HepG2 (cell line): ENCODE data around the gene RPLP2. TPM values are rescaled to one million over a fixed set of nuclear protein-coding genes. Genes with fewer than 3 reads are reported as not detected.

Experiments used
- BCL6 ChIP-seq: IDR thresholded peaks from 2 replicates; pipeline ENCODE4 v1.6.1; 2016; ENCODE audit warnings: missing genetic modification reagents, missing compliant biosample characterization
- DRAP1 ChIP-seq: IDR thresholded peaks from 2 replicates; pipeline ENCODE4 v1.6.1; 2016; ENCODE audit warnings: missing genetic modification reagents, missing compliant biosample characterization
- GLMP ChIP-seq: sonication (generic); formaldehyde crosslinking; IDR thresholded peaks from 2 replicates; pipeline ENCODE4 v1.9.0; 2021; ENCODE audit warnings: missing genetic modification reagents, mild to moderate bottlenecking, borderline replicate concordance
- HNRNPUL1 ChIP-seq: fragments of 200-400 bp; formaldehyde crosslinking; IDR thresholded peaks from 2 replicates; pipeline ENCODE4 v1.6.1; 2017; ENCODE audit warnings: low read depth, mild to moderate bottlenecking, low read length, moderate library complexity
- JUNB ChIP-seq: sonication (generic); formaldehyde crosslinking; IDR thresholded peaks from 2 replicates; pipeline ENCODE4 v1.8.0; 2022; ENCODE audit warnings: missing genetic modification reagents, mild to moderate bottlenecking, borderline replicate concordance
- KDM1A ChIP-seq: IDR thresholded peaks from 2 replicates; pipeline ENCODE4 v1.6.1; 2016; ENCODE audit warnings: missing compliant biosample characterization
- KDM6A ChIP-seq: IDR thresholded peaks from 2 replicates; pipeline ENCODE4 v1.6.1; 2016; ENCODE audit warnings: low read depth
- PAWR ChIP-seq: sonication (generic); formaldehyde crosslinking; IDR thresholded peaks from 2 replicates; pipeline ENCODE4 v1.4.0; 2020; ENCODE audit warnings: missing genetic modification reagents, mild to moderate bottlenecking, borderline replicate concordance
- PHB2 ChIP-seq: fragments of 450-650 bp; IDR thresholded peaks from 2 replicates; pipeline ENCODE4 v1.6.1; 2018; ENCODE audit not compliant: partially characterized antibody
- SNAPC4 ChIP-seq: sonication (generic); formaldehyde crosslinking; IDR thresholded peaks from 2 replicates; pipeline ENCODE4 v1.4.0; 2020; ENCODE audit warnings: mild to moderate bottlenecking, missing genetic modification reagents
- SRSF4 ChIP-seq: fragments of 200-400 bp; formaldehyde crosslinking; IDR thresholded peaks from one replicate; pipeline ENCODE4 v1.6.1; 2018; ENCODE audit warnings: mild to moderate bottlenecking, low read depth, low read length, moderate library complexity; ENCODE audit not compliant: poor library complexity, severe bottlenecking
- TARDBP ChIP-seq: sonication (generic); formaldehyde crosslinking; IDR thresholded peaks from 2 replicates; pipeline ENCODE4 v1.8.0; 2022; ENCODE audit warnings: mild to moderate bottlenecking, missing genetic modification reagents
- TP53 ChIP-seq: sonication (generic); formaldehyde crosslinking; conservative IDR thresholded peaks from 2 replicates; pipeline ENCODE4 v1.4.0; 2020; ENCODE audit warnings: missing genetic modification reagents
- ZNF597 ChIP-seq: sonication (generic); formaldehyde crosslinking; IDR thresholded peaks from 2 replicates; pipeline ENCODE4 v1.5.0; 2020; ENCODE audit warnings: missing genetic modification reagents
- ZNF616 ChIP-seq: sonication (generic); formaldehyde crosslinking; IDR thresholded peaks from 2 replicates; pipeline ENCODE4 v1.5.0; 2020; ENCODE audit warnings: low read depth, mild to moderate bottlenecking, missing genetic modification reagents
- ZNF710 ChIP-seq: sonication (generic); formaldehyde crosslinking; IDR thresholded peaks from 2 replicates; pipeline ENCODE4 v1.5.0; 2020; ENCODE audit warnings: mild to moderate bottlenecking, missing genetic modification reagents, borderline replicate concordance
- ZNF784 ChIP-seq: sonication (generic); formaldehyde crosslinking; IDR thresholded peaks from 2 replicates; pipeline ENCODE4 v1.5.1; 2020; ENCODE audit warnings: missing genetic modification reagents, mild to moderate bottlenecking, borderline replicate concordance
- ZNF878 ChIP-seq: sonication (generic); formaldehyde crosslinking; IDR thresholded peaks from 2 replicates; pipeline ENCODE4 v1.8.1; 2023; ENCODE audit warnings: mild to moderate bottlenecking, missing genetic modification reagents, moderate library complexity
- polyA plus RNA-seq, 8 experiments: library from polyadenylated mRNA; depleted of rRNA in 3 of 8; stranded (reverse) in 7 of 8; unstranded in 1 of 8; fragments of >200 nt; fragmentation: Illumina TruSeq in 4 of 8; extraction: Trizol in 4 of 8; gene quantifications; 2 replicates each; pipeline versions ENCODE4 v1.2.1 to v1.2.3, GENCODE V29; 2011 to 2016; ENCODE audit warnings: low read depth in 4 of 8, missing spikeins in 1 of 8, mixed read lengths in 1 of 8; ENCODE audit not compliant: insufficient read depth in 1 of 8
- total RNA-seq, 5 experiments: library from RNA; depleted of rRNA; stranded (reverse); fragments of >200 nt; fragmentation: Illumina TruSeq; extraction: Trizol; gene quantifications; 2 replicates each; pipeline ENCODE4 v1.2.3, GENCODE V29; 2016; ENCODE audit warnings: low read depth in 1 of 5

Gene RPLP2
- total and polyA plus RNA-seq, 2 of the 13 experiments (the other 11 are each of a cell fraction or from before 2014, with no cell fraction given): 978 to 2,106 TPM

GRCh38 chr11:830295-831117 is 20.7 kb downstream of the RPLP2 start (continued):
- TF ChIP-seq KDM1A (CRISPR knock-in tag): no peak
- TF ChIP-seq SNAPC4: no peak
- TF ChIP-seq DRAP1: peak; percentile 85
- TF ChIP-seq JUNB (CRISPR knock-in tag): no peak
- TF ChIP-seq SRSF4: no peak
- no peak for TF ChIP-seq HNRNPUL1
- no peak for TF ChIP-seq ZNF710 (CRISPR knock-in tag)
- TF ChIP-seq PHB2: no peak
- TF ChIP-seq TARDBP (CRISPR knock-in tag): no peak
- TF ChIP-seq PAWR: no peak
- TF ChIP-seq GLMP: no peak
- TF ChIP-seq BCL6 (CRISPR knock-in tag): no peak
- TF ChIP-seq ZNF784 (CRISPR knock-in tag): no peak
- peak; percentile 80; the same call in 1 of the 2 replicates for TF ChIP-seq ZNF616
- no peak for TF ChIP-seq TP53 (CRISPR knock-in tag)
- no peak for TF ChIP-seq ZNF597 (CRISPR knock-in tag)
- no peak for TF ChIP-seq ZNF878
- TF ChIP-seq KDM6A (CRISPR knock-in tag): no peak
